Activated CD4-positive, CD25-positive, alpha-beta regulatory T cell treated with anti-CD3 and anti-CD28 coated beads, Interleukin-2, amount 50 U/mL, for 16 hours (primary cell): ENCODE measurements around the gene INSR.

Experiments
- DNase-seq: peaks from one replicate; pipeline ENCODE4 v3.0.0-alpha.2; 2020; ENCODE audit warnings: low read depth, low spot score

Gene INSR

GRCh38 chr19:7295912-7296536 lies 1.8 kb upstream of the INSR start:
- DNase-seq = no peak

- DNase-seq = no peak
Observed at GRCh38 chr19:7294558-7295212, 471 bp upstream of the INSR start.

GRCh38 chr19:7292950-7293761 lies 1.1 kb downstream of the INSR start:
- DNase-seq = no peak

GRCh38 chr19:7292352-7292949 lies 1.8 kb downstream of the INSR start:
- DNase-seq = no peak

- DNase-seq = no peak
Observed at GRCh38 chr19:7288977-7289376, 5.2 kb downstream of the INSR start.

GRCh38 chr19:7288131-7288530 lies 6.1 kb downstream of the INSR start:
- DNase-seq = no peak

- DNase-seq = no peak
Observed at GRCh38 chr19:7287722-7288121, 6.5 kb downstream of the INSR start.

- DNase-seq = no peak
Observed at GRCh38 chr19:7280940-7281666, 13.1 kb downstream of the INSR start.

- DNase-seq = no peak
Observed at GRCh38 chr19:7272856-7273578, 21.2 kb downstream of the INSR start.

- no peak for DNase-seq
Observed at GRCh38 chr19:7268705-7269098, 25.5 kb downstream of the INSR start.

GRCh38 chr19:7267792-7268704 lies 26.2 kb downstream of the INSR start:
- no peak for DNase-seq

GRCh38 chr19:7266832-7267231 lies 27.4 kb downstream of the INSR start:
- no peak for DNase-seq

GRCh38 chr19:7265963-7266362 lies 28.3 kb downstream of the INSR start:
- DNase-seq = no peak

GRCh38 chr19:7264858-7265257 lies 29.4 kb downstream of the INSR start:
- DNase-seq = no peak

GRCh38 chr19:7263521-7263920 lies 30.7 kb downstream of the INSR start:
- DNase-seq = no peak

- no peak for DNase-seq
Observed at GRCh38 chr19:7263066-7263465, 31.1 kb downstream of the INSR start.

GRCh38 chr19:7262470-7262869 lies 31.7 kb downstream of the INSR start:
- DNase-seq = no peak

GRCh38 chr19:7260161-7260560 lies 34.1 kb downstream of the INSR start:
- no peak for DNase-seq

- no peak for DNase-seq
Observed at GRCh38 chr19:7258840-7259395, 35.3 kb downstream of the INSR start.
